ENCODE measurements around the gene HSD17B3.

- TF ChIP-seq ZBTB11 (CRISPR knock-in tag; IDR thresholded peaks at IDR 0.05) = no peak
- TF ChIP-seq POLR2A (IDR thresholded peaks at IDR 0.05; ENCODE audit: low read depth, low read length) = no peak
- no peak for TF ChIP-seq FOXM1 (IDR thresholded peaks at IDR 0.05; ENCODE audit: low read depth, low read length)
- no peak for TF ChIP-seq ESRRA (IDR thresholded peaks at IDR 0.05; ENCODE audit: low read length)
- no peak for TF ChIP-seq CHD1 (IDR thresholded peaks at IDR 0.05; ENCODE audit: low read depth, low read length)
- no peak for TF ChIP-seq CTCF (IDR thresholded peaks at IDR 0.05 in 2 of 3, conservative IDR thresholded peaks at IDR 0.05 in 1 of 3; ENCODE audit: control insufficient read depth in 2 of 3, extremely low read depth in 1 of 3, insufficient read depth in 1 of 3, low read depth in 3 of 3, low read length in 3 of 3)
- TF ChIP-seq ETV6 (conservative IDR thresholded peaks at IDR 0.05 in 1 of 2, IDR thresholded peaks at IDR 0.05 in 1 of 2; ENCODE audit: borderline replicate concordance in 1 of 2, low read depth in 1 of 2) = no peak
- no peak for TF ChIP-seq NFYA (IDR thresholded peaks at IDR 0.05; ENCODE audit: borderline replicate concordance, low read depth, low read length)
These were observed 95.7 kb downstream of the HSD17B3 start for GRCh38 chr9:96206156-96206751.
